Ureter (tissue), 1 donor: Measurements from ENCODE around the gene RBMS1. TPM values are rescaled to one million over a fixed set of nuclear protein-coding genes. Genes with fewer than 3 reads are reported as not detected.
A peak's percentile ranks its signal among the peaks of the same experiment; 100 is the strongest.

Experiments
- DNase-seq: peaks from one replicate; pipeline ENCODE4 v3.0.0-alpha.2; 2020; ENCODE audit warnings: low spot score
- total RNA-seq: library from RNA; stranded (reverse); gene quantifications from one replicate; pipeline ENCODE4 v1.2.4, GENCODE V29; 2023
- donor health status: DM: yes; HTN: yes; CAD: no.

The RBMS1 gene
- 137 TPM for total RNA-seq

- DNase-seq: peak; percentile 65
These were observed at the start of gene RBMS1 for GRCh38 chr2:160493227-160494028. RBMS1 (minus strand) TSS chr2:160493807; CDS start chr2:160493363, 444 bp downstream.

- DNase-seq: no peak
These were observed 48.1 kb upstream of the RBMS1 start for GRCh38 chr2:160541745-160542144.

GRCh38 chr2:160538559-160539355 is 45.1 kb upstream of the RBMS1 start:
- no peak for DNase-seq

GRCh38 chr2:160538115-160538514 is 44.5 kb upstream of the RBMS1 start:
- no peak for DNase-seq

- no peak for DNase-seq
These were observed 41.4 kb upstream of the RBMS1 start for GRCh38 chr2:160534996-160535395.

GRCh38 chr2:160534249-160534648 is 40.6 kb upstream of the RBMS1 start:
- DNase-seq: no peak

GRCh38 chr2:160533482-160533881 is 39.9 kb upstream of the RBMS1 start:
- no peak for DNase-seq

GRCh38 chr2:160532388-160532787 is 38.8 kb upstream of the RBMS1 start:
- no peak for DNase-seq

GRCh38 chr2:160522951-160523710 is 29.5 kb upstream of the RBMS1 start:
- no peak for DNase-seq

- DNase-seq: no peak
These were observed 24.1 kb upstream of the RBMS1 start for GRCh38 chr2:160517731-160518130.

- DNase-seq: no peak
These were observed 23.1 kb upstream of the RBMS1 start for GRCh38 chr2:160516547-160517365.

GRCh38 chr2:160515120-160515519 is 21.5 kb upstream of the RBMS1 start:
- no peak for DNase-seq

- no peak for DNase-seq
These were observed 19.5 kb upstream of the RBMS1 start for GRCh38 chr2:160513120-160513519.

GRCh38 chr2:160512491-160512890 is 18.9 kb upstream of the RBMS1 start:
- no peak for DNase-seq

GRCh38 chr2:160510617-160511016 is 17.0 kb upstream of the RBMS1 start:
- DNase-seq: no peak

- DNase-seq: no peak
These were observed 15.4 kb upstream of the RBMS1 start for GRCh38 chr2:160509016-160509415.

- DNase-seq: no peak
These were observed 13.9 kb upstream of the RBMS1 start for GRCh38 chr2:160507464-160507863.

- DNase-seq: no peak
These were observed 13.4 kb upstream of the RBMS1 start for GRCh38 chr2:160507046-160507407.

GRCh38 chr2:160506371-160507045 is 12.9 kb upstream of the RBMS1 start:
- DNase-seq: no peak

- no peak for DNase-seq
These were observed 11.6 kb upstream of the RBMS1 start for GRCh38 chr2:160505256-160505655.

GRCh38 chr2:160502478-160502877 is 8.9 kb upstream of the RBMS1 start:
- DNase-seq: no peak
